Dedifferentiated amniotic fluid mesenchymal stem cell (primary cell): Measurements from ENCODE around the gene PCDHGA7.
"Not testable (repeated sequence)": the region's sequence is repeated elsewhere in the genome, so short reads cannot be mapped to it uniquely, and the experiment has no call there.

ENCODE experiments used
- DNase-seq: peaks from one replicate; pipeline ENCODE4 v3.0.0-alpha.2; 2016; ENCODE audit errors: extremely low spot score

The PCDHGA7 gene

DNA sequence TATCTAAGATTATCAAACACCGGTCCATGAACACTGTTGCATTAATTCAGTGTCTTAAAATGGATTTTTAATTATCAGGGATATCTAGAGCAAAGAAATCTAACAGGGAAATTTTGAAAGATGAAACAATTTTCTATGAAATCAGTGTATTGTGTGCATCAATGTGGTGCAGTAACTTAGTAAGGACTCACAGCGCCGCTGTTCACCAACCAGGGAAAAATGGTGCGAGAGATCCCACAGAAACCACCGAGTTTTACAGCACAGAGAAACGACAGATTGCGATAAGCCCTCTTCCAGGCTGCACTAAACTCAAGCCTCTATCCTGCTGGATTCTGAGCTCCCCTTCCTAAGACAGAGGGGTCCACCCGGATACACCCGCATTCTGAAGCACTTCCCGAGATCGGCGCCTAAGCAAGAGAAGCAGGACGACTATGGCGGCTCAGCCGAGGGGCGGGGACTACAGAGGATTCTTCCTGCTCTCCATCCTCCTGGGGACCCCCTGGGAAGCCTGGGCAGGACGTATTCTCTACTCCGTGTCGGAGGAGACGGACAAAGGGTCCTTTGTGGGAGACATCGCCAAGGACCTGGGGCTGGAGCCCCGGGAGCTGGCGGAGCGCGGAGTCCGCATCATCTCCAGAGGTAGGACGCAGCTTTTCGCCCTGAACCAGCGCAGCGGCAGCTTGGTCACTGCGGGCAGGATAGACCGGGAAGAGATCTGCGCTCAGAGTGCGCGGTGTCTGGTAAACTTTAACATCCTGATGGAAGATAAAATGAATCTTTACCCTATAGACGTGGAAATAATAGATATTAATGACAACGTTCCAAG lies at the start of gene PCDHGA7:
Gene PCDHGA7, plus strand, starts transcription at position 274 of the 826 bp plus-strand sequence. Its CDS starts 158 bp downstream, at position 432.
- no peak for DNase-seq

DNA sequence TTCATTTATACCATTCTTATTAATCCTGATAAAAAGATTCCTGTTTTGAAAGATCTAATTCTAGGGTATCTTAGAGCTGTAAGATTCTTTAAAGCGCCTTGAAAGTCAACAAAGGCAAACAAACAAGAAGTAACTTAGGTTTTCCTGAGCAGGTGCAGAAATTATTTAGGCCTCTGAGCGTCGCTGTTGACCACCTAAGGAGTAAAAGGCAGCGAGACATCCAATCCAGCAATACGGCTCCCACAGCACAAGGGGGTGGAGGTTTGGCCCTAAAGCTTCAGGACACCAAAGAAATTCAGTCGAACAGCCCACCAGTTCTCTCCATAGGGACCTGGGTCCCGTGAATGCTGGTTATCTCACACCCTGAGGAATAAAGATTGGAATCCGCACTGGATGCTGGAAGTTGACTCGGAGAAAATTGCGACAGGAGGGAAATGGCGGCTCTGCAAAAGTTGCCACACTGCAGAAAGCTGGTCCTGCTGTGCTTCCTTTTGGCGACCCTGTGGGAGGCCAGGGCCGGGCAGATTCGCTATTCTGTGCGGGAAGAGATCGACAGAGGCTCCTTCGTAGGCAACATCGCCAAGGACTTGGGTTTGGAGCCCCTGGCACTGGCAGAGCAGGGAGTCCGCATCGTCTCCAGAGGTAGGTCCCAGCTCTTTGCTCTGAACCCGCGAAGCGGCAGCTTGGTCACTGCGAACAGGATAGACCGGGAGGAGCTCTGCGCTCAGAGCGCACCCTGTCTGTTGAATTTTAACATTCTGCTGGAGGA lies 43.8 kb upstream of the PCDHGA7 start, which contains the start of gene PCDHGA2:
Gene PCDHGA2, plus strand, starts transcription at position 223 of the 769 bp plus-strand sequence.
- DNase-seq = no peak

DNA sequence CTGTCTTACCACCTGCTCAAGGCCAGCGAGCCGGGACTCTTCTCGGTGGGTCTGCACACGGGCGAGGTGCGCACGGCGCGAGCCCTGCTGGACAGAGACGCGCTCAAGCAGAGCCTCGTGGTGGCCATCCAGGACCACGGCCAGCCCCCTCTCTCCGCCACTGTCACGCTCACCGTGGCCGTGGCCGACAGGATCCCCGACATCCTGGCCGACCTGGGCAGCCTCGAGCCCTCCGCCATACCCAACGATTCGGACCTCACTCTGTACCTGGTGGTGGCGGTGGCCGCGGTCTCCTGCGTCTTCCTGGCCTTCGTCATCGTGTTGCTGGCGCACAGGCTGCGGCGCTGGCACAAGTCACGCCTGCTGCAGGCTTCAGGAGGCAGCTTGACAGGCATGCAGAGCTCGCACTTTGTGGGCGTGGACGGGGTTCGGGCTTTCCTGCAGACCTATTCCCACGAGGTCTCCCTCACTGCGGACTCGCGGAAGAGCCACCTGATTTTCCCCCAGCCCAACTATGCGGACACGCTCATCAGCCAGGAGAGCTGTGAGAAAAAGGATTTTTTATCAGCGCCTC lies 41.7 kb upstream of the PCDHGA7 start:
- DNase-seq = not testable (repeated sequence)

DNA sequence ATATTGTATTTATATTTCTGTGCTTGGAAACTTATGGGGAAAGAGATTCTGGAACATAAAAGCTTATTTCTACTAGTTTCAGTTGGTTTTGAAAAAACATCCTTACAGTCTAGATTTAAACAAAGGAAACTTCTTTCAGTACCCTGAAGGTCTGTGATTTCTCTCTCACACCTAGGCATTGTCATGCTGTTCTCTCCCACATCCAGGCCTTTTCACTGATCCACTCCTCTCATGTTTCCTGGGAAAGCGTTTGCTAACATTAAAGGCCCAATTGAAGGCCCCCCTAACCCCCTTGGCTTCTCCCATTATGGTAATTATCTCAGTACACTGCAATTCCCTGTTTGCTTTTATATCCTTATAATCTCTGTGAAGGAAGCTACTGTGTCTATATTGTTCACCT lies 39.8 kb upstream of the PCDHGA7 start:
- no peak for DNase-seq

DNA sequence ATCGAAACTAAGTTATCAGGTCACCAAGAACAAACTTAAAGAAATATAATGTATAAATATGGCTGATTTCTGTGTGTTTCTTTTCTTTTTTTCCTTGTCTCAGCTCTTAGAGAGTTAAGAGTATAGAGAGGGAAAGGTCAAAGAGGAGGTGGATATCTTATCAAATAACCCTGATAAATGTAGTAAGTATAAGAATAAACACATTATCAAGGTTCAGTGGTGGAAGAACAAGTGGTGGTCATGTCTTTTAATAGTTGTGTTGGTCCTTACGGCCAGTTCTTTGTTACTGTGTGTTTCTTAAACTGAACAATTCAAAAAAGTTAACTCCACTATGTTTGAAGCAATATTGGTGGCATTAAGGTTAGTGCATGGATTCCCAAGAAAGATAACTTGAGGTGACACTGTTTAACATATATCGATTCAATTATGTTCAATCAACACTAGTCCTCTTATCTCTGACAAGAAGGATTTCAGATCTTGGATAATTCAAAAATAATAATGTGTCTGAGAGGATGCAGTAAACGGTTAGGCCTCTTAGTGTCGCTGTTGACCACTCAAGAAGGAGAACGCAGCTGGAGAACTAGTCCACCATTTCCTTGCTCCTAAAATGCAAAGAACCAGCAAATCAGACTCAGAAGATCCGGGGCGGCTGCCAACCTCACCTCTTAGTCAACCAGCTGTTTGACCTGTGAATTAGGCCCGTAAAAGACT lies 39.1 kb upstream of the PCDHGA7 start, which contains the start of gene PCDHGA3:
Gene PCDHGA3, plus strand, starts transcription at position 588 of the 711 bp plus-strand sequence. CDS start 205 bp downstream, outside the sequence.
- no peak for DNase-seq

DNA sequence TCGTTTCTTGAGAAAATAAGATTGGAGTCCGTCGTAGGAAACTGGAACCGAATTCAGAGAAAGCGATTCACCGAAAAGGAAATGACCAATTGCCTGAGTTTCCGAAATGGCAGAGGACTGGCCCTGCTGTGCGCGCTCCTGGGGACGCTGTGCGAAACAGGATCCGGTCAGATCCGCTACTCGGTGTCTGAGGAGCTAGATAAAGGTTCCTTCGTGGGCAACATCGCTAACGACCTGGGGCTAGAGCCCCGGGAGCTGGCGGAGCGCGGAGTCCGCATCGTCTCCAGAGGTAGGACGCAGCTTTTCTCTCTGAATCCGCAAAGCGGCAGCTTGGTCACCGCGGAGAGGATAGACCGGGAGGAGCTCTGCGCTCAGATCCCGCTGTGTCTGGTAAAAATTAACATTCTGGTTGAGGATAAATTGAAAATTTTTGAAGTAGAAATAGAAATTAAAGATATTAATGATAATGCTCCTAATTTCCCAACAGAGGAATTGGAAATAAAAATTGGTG lies 38.5 kb upstream of the PCDHGA7 start:
- no peak for DNase-seq

DNA sequence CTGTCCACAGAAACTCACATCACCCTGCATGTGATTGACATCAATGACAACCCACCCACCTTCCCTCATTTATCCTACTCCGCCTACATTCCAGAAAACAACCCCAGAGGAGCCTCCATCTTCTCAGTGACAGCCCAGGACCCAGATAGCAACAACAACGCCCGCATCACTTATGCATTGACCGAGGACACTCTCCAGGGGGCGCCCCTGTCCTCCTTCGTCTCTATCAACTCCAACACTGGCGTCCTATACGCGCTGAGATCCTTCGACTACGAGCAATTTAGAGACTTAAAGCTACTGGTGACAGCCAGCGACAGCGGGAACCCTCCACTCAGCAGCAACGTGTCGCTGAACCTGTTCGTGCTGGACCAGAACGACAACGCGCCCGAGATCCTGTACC lies 37.2 kb upstream of the PCDHGA7 start:
- no peak for DNase-seq

DNA sequence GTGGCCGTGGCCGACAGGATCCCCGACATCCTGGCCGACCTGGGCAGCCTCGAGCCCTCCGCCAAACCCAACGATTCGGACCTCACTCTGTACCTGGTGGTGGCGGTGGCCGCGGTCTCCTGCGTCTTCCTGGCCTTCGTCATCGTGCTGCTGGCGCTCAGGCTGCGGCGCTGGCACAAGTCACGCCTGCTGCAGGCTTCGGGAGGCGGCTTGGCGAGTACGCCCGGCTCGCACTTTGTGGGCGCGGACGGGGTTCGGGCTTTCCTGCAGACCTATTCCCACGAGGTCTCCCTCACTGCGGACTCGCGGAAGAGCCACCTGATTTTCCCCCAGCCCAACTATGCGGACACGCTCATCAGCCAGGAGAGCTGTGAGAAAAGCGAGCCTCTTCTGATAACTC lies 36.5 kb upstream of the PCDHGA7 start:
- not testable (repeated sequence) for DNase-seq

DNA sequence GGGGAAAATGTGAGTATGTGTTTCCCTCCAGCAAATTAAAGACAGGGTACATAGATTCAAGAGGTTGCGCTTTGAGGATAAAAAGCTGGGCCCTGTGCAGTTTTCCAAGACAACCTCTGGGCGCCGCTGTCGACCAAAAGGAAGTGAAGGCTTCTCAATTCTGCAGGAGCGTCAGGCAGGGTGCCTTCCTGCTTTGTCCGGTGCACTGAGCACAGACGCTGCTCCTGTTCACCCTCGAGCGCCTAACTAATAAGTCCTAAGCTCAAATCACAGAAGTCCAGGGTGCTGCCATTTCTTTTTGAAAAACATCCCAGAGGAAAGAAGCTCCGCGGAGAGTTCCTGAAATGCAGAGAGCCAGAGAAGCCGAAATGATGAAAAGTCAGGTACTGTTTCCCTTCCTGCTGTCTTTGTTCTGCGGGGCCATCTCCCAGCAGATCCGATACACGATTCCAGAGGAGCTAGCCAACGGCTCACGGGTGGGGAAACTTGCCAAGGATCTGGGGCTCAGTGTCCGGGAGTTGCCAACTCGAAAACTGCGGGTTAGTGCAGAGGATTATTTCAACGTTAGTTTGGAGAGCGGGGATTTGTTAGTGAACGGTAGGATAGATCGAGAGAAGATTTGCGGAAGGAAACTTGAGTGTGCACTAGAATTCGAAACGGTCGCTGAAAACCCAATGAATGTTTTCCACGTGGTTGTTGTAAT lies 32.5 kb upstream of the PCDHGA7 start, which contains the start of gene PCDHGB1:
Gene PCDHGB1, plus strand, starts transcription at position 183 of the 703 bp plus-strand sequence. Its CDS starts 162 bp downstream, at position 345.
- DNase-seq = peak; percentile 43

DNA sequence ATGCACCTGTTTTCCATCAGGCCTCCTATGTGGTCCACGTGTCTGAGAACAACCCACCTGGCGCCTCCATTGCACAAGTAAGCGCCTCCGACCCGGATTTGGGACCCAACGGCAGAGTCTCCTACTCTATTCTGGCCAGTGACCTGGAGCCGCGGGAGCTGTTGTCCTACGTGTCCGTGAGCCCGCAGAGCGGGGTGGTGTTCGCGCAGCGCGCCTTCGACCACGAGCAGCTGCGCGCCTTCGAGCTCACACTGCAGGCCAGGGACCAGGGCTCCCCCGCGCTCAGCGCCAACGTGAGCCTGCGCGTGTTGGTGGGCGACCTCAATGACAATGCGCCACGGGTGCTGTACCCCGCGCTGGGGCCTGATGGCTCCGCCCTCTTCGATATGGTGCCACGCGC lies 31.0 kb upstream of the PCDHGA7 start:
- DNase-seq = no peak

DNA sequence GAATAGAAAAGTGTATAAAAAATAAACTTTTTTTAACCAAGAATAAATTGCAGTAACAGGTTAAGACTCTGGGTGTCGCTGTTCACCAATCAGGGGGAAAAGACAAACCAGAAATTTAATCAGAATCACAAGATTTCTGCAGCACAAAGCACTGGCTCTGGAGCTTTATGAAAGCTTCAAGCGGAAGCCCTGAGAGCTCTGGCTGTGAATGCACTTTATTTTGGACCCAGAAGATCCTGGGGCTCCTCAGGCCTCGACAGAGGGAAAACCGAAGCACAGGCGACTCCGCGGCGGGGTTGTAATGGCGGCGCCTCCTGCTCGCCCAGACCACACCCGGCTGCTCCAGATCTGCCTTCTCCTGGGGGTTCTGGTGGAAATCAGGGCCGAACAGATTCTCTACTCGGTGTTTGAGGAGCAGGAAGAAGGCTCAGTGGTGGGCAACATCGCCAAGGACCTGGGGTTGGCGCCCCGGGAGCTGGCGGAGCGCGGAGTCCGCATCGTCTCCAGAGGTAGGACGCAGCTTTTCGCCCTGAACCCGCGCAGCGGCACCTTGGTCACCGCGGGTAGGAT lies 27.6 kb upstream of the PCDHGA7 start, which contains the start of gene PCDHGA4:
Gene PCDHGA4, plus strand, starts transcription at position 122 of the 570 bp plus-strand sequence. Its CDS starts 87 bp downstream, at position 209.
- DNase-seq = no peak

DNA sequence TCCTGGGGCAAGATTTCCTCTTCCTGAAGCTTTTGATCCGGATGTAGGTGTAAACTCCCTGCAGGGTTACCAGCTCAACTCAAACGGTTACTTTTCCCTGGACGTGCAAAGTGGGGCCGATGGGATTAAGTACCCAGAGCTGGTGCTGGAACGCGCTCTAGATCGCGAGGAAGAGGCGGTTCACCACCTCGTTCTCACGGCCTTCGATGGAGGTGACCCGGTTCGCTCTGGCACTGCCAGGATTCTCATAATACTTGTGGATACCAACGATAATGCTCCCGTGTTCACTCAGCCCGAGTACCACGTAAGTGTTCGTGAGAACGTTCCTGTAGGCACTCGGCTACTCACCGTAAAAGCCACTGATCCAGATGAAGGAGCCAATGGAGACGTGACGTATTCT lies 26.9 kb upstream of the PCDHGA7 start:
- no peak for DNase-seq

DNA sequence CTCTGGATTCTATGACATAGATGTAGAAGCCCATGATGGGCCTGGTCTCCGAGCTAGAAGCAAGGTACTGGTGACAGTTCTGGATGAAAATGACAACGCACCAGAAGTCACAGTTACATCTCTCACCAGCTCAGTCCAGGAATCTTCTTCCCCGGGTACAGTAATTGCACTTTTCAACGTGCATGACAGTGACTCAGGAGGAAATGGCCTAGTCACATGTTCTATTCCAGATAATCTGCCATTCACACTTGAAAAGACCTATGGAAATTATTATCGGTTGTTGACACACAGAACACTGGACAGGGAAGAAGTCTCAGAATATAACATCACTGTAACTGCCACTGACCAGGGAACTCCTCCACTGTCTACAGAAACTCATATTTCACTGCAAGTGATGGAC lies 26.4 kb upstream of the PCDHGA7 start:
- DNase-seq = no peak

DNA sequence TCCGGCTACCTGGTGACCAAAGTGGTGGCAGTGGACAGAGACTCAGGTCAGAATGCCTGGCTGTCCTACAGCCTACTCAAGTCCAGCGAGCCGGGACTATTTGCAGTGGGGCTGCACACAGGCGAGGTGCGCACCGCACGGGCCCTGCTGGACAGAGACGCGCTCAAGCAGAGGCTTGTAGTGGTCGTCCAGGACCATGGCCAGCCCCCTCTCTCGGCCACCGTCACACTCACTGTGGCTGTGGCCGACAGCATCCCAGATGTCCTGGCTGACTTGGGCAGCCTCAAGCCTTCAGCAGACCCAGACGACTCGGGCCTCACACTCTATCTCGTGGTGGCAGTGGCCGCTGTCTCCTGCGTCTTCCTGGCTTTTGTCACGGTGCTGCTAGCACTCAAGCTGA lies 25.6 kb upstream of the PCDHGA7 start:
- no peak for DNase-seq

DNA sequence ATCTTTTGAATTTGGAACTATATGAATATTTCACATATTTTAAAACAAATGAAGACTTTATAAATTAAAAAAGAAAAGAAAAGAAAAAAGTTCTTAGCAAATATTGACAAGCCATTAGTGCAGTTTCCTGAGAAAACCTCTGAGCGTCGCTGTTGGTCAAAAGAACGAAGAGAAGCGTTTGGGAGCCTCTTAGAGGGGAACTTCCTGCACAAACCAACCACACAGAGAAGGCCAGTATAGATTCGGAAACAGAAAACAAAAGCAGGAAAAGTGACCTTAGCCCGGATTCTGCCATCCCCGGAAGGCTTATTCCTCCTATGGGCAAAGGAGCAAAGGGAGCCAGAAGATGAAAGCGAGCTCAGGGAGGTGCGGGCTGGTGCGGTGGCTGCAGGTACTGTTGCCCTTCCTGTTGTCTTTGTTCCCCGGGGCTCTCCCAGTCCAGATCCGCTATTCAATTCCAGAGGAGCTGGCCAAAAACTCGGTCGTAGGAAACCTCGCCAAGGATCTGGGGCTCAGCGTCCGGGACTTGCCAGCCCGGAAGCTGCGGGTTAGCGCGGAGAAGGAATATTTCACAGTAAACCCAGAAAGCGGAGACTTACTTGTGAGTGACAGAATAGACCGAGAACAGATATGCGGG lies 22.6 kb upstream of the PCDHGA7 start, which contains the start of gene PCDHGB2:
Gene PCDHGB2, plus strand, starts transcription at position 205 of the 637 bp plus-strand sequence. Its CDS starts 142 bp downstream, at position 347.
- DNase-seq = no peak

DNA sequence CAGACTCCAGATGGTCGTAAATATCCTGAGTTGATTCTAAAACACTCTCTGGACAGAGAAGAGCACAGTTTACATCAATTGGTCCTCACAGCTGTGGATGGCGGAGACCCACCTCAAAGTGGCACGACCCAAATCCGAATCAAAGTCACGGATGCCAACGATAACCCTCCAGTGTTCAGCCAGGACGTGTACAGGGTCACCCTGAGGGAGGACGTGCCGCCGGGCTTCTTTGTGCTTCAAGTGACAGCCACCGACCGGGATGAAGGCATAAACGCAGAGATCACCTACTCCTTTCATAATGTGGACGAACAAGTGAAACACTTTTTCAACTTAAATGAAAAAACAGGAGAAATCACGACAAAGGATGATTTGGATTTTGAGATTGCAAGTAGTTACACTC lies 21.9 kb upstream of the PCDHGA7 start:
- DNase-seq = no peak

DNA sequence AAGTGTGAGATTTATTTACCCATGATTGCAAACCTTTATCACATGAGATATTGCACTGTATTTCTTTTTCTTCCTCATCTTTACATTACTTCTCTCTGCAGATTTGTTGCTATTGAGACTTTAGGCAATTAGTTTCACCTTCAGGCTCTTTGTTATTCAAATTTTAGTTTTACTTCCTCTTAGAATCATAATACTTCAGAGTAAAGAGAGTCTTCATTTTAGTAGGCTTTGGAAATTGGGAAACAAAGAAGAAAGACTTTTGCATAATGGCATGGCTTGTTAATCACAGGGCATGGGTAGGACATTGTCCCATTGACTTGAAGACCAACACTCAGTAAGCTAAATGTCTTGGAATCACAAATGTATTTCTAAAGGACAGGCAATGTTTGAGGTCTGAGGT lies 19.8 kb upstream of the PCDHGA7 start:
- no peak for DNase-seq

DNA sequence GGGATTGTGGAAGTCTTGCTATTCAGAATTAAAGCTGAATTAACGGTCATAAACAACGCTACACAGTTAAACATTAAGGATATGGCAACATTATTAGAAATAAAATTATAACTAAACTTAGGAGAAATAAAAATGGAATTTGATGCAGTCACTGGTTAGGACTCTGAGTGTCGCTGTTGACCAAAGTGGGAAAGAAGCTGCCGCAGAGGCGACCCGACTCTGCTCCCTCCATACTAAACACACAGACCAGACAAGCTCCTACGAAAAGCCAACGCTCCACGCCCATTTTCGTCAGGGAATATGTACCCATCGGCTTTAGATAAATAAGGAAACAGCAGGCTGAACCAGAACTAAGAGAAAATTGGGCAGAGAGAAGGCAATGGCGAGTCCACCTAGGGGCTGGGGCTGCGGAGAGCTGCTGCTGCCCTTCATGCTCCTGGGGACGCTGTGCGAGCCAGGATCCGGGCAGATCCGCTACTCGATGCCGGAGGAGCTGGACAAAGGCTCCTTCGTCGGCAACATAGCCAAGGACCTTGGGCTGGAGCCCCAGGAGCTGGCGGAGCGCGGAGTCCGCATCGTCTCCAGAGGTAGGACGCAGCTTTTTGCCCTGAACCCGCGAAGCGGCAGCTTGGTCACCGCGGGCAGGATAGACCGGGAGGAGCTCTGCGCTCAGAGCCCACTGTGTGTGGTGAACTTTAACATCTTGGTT lies 18.4 kb upstream of the PCDHGA7 start, which contains the start of gene PCDHGA5:
Gene PCDHGA5, plus strand, starts transcription at position 211 of the 709 bp plus-strand sequence. Its CDS starts 169 bp downstream, at position 380.
- no peak for DNase-seq
